NCI-H1048 (cell line): ENCODE results near the gene TGFBR2.

Experiments
- DNase-seq: peaks from one replicate; lab custom pipeline; 2025; lab: John Stamatoyannopoulos, UW

Gene TGFBR2

DNA sequence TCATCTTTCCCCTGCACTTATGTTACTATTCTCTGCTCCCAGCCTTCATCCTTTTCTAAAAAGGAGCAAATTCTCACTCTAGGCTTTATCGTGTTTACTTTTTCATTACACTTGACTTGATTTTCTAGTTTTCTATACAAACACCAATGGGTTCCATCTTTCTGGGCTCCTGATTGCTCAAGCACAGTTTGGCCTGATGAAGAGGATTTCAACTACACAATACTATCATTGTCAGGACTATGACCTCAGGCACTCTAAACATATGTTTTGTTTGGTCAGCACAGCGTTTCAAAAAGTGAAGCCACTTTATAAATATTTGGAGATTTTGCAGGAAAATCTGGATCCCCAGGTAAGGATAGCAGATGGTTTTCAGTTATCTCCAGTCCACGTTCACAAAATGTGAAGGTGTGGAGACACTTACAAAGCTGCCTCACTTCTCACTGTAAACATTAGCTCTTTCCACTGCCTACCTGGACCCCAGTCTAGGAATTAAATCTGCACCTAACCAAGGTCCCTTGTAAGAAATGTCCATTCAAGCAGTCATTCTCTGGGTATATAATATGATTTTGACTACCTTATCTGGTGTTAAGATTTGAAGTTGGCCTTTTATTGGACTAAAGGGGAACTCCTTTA lies 86.2 kb downstream of the TGFBR2 start:
- DNase-seq, result no peak

DNA sequence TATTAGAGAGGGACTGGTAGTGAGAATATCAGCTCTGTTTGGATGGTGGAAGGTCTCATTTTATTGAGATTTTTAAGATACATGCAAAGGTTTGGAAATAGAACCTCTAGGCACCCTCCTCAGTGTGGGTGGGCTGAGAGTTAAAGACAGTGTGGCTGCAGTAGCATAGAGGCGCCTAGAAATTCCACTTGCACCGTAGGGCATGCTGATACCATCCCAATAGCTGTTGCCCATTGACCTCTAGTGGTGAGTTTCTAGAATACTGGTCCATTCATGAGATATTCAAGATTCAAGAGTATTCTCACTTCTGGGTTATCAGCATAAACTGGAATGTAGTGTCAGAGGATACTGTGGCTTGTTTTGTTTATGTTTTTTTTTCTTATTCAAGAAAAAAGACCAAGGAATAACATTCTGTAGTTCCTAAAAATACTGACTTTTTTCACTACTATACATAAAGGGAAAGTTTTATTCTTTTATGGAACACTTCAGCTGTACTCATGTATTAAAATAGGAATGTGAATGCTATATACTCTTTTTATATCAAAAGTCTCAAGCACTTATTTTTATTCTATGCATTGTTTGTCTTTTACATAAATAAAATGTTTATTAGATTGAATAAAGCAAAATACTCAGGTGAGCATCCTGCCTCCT lies 87.2 kb downstream of the TGFBR2 start:
- DNase-seq, result no peak

DNA sequence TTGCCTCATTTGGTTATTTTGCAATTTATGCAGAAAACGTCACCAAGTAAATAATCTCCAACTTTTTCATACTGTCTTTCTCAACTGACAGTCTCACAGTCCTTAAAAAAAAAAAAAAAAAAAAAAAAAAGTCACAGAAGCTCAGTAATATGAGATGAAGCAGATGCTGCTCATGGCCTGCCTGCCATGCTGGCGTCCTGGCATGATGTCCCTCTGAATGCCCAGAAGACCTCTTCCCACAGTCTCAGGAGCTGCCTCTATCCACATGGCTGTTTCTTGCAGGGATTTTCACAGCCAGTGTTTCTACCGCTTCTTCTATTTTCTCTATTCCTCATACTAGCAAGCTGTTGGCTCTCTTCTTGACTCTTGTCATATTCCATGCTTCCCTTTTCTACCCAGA lies 87.7 kb downstream of the TGFBR2 start:
- no peak for DNase-seq

DNA sequence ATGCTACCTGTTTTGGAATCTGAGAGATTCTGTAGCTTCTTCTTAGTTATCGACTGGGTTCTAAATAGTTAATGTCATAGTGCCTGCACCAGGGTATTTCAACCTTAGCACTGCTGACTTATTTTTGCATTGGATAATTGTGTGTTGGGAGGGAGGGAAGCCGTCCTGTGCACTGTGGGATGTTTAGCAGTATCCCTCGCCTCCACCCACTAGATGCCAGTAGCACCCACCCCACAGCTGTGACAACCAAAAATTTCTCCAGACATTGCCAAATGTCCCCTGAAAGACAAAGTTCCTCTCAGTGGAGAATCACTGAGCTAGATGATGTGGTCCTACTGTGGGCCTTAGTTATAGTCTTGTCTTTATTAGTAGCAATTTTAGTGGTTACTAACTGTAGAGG lies 88.3 kb downstream of the TGFBR2 start:
- DNase-seq, result no peak

DNA sequence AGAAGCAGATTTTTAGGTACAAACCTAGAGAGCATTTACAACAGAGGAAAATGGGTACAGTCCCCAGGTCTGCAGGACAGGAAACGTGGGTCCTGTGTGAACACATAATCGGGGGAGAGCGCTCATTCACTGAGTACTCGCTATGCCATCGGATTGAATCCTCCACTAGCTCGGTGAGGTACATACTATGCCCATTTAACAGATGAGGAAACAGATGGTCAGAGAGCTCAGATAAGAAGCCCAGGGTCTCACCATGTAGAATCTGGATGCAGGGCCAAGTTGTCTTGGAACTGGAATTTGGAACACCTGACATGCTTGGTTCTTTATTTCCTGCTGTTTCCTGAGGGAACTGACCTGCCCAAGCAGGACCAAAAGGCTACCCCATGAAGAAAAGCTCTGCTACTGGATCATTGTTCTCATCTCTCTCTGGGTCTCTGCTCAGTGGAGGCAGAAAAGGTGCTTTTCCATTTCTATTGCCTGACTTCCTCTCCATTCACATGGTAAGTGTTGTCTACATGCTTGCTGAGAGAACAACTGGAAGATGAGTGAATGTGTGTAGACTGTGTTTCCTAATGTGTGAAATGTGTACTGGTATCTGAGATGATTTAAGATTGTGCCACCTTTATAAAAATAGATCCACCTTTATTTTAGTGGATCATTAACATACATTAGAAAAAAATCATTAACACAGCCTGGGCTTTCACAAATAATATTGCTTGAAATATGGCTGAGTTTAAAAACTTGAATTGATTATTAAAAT lies 89.1 kb downstream of the TGFBR2 start:
- no peak for DNase-seq

DNA sequence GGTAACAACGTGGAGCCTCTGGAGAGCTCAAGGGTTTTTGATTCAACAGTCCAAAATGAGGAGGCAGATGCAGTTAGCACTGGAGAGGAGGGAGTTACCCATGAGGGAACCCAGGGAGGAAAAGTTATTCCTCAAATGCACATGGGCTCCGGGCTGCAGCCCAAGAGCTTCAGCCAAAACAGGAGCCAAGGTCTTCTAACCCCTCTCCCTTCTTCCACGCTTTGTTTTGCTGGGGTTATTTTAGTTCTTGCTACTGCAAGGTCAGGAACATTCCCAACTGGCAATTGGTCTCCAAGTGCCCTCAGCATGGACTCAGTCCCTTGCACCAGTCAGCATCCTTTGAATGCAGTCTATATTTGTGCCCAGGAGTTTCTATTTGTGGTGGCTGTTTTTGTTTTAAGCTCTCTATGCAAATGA lies 90.0 kb downstream of the TGFBR2 start:
- no peak for DNase-seq

DNA sequence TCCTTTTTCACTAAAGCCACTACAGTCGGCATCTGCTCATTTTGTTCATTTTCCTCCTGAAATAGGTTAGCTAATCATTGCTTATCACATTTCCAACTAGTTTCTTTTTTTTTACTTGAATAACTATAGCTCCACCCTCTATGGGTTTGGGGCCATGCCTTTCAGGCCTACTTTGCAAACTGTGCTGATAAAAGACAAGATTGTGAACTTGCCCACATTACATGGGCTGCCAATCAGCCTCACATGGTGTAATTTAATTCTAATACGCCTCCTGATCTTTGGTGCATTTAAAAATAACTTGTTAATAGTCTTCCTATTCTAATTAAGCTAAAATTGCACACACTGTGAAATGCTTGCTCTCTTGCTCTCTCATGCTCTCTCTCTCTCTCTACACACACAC lies 90.5 kb downstream of the TGFBR2 start:
- DNase-seq, result no peak

DNA sequence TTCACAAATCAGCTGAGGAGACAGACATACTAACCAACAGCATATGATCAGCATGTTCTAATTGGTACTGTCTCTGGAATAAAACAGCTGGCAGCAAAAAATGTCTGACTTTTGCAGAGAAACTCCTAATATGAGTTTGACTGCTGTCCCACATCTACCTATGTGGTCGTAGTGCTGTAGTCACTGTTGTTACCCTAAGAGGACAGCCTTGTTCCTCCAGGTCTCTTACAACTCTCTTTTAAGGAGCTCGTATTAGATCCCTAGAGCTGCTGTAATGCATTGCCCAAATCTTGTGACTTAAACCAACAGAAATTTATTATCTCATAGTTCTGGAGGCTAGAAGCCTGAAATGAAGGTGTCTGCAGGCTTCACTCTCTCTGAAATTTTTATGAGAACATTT lies 92.1 kb downstream of the TGFBR2 start:
- DNase-seq, result no peak

DNA sequence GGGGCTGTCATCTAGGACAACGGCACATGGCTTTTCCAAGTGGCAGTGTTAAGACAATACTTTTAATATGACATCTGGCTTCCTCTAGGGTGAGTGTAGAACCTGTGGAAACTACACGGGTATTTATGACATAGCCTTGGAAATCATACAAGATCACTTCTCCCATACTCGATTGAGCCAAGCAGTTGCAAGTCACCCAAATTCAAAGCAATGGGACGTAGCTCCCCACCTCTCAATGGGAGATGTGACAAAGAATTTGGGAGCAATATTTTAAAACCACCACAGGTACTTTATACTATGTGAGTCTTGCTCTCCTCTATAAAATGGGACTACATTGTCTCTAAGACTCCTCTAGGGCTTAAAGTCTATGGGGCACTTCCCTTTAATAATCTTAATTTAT lies 93.5 kb downstream of the TGFBR2 start:
- no peak for DNase-seq

DNA sequence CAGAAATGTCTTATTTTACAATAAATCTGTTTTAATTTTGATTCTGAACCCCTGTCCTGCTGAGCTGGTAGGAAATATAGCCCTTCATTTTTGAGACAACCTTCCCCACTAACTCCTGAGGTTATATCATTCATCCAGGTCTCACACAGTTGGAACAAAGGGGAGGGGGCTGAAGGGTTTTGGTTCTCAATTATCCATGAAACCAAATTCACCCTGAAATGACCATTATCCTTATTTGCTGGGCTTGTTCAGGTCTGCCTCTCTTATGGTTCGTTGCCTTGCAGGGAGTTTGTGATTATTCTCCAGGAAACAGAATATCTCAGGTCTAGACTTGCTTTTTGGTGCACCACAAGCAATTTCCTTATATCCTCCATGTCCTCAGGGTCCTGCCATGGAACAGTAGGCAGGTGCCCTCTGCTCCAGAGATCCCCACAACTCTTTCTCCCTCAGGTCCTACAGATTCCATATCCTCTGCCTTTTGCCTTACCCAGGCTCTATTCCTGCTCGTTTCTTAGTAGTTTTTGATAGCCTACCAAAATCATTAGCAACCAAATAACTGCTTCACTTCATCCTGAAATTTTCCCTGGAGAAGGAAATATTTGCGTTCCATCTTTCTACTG lies 94.4 kb downstream of the TGFBR2 start:
- no peak for DNase-seq

DNA sequence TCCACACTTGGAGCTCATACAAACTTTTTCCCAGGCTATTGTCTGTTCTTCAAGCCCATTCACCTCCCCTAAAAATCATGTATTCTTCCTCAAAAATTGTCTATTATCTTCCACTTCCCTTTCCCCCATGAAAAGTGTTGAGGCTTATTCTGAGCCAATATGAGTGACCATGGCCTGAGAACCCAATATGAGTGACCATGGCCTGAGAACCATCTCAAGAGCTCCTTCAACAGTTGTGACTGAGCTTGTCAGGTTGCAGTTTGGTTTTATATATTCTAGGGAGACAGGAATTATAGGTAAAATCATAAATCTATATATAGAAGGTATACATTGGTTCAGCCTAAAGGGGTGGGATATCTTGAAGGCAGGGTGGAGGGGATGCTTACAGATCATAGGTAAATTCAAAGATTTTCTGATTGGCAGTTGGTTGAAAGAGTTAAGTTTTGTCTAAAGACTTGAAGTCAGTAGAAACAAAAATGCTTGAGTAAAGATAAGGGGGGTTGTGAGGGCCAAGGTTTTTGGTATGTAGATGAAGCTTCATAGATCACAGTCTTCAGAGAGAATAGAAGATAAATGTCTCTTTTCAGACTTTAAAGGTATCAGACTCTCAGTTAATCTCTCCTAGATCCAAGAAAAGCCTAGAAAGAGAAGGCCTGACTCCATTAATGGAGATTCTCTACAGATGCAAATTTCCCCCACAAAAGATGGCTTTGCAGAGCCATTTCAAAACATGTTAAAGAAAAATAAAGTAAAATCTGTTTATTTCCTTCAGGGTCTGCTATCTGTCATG lies 95.8 kb downstream of the TGFBR2 start:
- no peak for DNase-seq

DNA sequence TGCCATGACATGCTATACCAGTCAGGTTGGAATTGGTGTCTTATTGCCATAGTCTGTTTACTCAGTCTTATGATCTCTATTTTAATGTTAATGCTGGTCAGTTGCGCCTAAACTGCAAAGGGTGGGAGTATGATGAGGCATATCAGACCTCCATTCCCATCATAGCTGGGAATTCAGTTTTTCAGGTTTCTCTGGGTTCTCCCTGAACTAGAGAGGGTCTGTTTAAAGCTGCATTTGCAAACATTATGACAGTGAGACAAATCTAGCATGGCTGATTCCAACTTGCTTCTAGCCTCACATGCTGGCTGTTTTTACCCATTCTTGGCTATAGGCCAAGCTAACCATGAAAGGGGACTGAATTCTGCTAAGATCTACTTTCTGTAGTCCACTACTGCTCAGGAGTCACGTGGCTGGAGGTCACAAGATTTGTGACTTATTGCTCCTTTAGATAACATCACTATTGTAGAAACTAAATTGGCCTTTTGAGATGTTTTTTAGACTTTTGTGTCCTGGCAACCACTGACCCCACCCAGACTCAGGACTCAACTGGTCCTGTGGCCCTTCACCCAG lies 96.5 kb downstream of the TGFBR2 start:
- DNase-seq, result no peak

DNA sequence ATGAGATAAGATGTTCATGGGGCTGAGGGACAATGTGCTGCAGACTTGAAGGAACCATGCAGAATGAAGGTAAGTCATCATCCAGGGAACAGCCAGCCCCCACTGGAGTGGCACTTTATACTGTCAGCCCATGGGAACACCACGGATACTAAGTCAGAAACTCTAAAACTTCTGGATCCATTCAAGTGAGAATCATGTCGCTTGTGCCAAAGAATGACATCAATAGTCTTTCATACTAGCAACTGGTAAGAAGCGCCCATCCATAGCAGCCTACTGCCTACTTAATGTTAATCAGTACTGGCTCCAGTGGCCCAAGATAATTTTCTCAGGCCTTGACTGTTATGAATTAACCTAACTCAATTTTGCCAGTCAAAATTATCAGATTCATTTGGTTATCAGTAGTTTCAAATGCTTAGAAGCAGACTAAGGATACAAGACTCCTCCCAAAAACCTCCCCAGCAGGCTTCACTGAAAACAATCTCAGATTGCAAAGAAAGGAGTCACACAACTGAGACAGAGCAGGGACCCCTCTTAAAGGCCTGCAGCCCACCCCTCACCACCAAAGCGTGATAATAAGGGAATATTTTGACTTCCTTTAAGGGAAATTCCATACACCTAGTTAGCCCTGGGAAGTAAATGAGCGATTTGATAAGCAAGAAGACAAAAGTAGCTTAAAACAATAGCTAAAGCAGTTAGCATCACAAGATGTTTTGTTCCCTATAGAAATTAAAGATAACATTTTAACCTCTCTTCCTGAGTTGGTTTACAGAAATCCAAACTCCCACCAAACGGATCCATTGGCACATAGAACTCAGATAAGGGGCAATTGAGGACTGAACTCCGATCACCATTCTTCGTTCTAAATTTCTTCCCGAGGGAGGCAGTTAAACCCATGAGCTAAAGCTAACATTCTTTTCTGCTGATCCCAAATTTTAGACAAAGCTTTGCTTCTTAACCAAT lies 98.8 kb downstream of the TGFBR2 start:
- no peak for DNase-seq

DNA sequence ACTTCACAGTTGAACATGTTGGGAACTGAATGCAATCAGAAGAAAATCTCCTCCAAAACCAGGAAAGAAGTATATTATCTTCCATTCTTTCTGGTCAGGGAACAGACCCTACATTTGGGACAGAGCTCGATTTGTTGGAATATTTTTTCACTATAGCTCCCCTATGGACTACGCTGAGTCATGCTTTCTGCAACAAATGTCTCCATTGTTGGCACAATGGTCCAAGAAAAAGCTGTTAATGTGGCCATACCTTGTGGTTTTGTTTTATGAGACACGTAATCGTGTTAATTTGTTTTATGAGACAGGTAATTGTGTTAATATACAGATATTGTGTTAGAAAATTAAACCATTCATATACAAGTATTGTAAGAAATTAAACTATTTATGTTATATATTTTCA lies 101.4 kb downstream of the TGFBR2 start:
- DNase-seq, result no peak

DNA sequence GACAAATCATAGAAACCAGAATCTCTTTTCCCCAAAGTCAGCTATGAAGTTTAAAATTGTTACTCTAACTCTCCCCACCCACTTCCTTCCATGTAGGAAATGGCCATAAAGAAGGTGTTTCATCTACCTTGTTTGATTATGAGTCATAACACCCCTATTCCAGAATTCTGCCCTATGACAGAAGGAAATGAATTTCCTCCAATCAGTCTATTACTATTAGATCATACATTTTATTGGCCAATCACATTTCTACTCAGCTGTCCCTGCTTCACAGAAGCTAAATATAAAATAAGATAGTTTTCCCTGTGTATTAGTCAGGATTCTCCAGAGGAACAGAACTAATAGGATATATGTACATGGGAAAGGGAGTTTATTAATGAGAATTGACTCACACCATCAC lies 102.1 kb downstream of the TGFBR2 start:
- no peak for DNase-seq

DNA sequence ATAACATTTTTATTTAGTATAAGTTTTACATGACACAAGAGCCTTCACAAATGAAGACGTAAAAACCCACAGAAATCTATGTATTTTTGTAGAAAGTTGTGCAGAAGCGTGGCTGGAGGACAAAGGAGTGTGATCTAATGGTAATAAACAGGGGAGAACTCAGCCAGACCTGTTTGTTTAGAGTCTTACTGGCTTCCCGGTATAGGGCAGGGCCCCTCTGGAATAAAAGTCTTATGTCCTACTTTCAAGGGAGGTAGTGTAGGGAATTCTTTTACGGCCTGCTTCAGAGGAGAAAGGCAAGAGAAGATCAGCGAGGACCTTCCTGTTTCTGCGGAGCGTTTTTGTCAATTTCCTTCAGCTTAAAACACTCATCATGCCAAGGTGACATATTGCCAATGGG lies 103.6 kb downstream of the TGFBR2 start:
- DNase-seq, result no peak

DNA sequence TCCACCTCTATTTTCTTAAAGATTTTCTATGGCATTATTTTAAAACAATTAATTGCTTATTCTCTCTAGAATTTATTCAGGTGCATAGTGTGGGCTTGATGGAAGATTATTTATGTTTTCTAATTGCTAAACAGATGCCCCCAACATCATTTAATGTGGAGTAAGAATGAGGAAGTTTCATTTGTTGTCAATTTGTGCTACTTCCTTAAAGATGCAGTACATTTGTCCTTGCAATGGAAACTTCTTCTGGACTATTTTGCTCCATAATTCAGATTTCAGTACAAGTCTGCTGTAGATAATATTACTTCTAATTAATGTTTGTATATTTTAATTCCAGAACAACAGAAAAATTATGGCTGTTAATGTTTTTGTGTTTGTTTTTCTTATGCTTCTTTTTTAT lies 104.8 kb downstream of the TGFBR2 start:
- DNase-seq, result no peak

DNA sequence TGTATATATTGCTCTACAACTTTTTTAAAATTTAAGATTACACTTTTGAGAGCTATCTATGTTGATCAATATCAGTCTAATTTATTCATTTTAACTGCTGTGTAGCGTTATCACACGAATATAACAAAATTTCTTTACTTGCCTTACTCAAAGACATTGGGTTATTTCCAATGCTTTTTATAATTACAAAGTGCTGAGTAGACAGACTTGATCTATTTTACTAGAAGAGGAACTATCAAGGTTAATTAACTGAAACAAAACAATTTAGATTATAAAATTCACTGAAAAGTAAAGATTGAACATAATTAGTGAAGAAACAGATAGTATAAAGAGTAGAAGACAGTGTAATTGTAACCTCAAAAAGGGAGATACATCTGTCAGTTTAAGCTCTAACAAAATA lies 105.5 kb downstream of the TGFBR2 start:
- DNase-seq, result no peak

DNA sequence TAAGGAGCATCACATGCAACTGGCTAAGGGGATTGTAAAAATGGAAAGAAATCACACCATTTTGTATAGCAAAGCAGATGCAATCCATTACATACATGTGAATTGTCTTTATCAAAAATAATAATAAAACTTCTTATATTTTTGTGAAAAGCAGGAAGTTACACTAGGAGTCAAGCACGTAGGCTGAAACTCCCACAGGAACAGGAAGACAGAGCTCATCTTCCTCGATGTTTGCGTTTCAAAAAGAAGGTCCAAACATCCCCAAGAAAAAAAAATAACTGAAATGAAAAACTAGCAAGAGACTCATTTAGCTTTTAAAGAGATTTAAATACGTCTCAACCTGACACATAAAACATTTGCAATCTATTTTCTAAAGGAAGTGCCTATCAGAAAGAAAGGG lies 106.6 kb downstream of the TGFBR2 start:
- no peak for DNase-seq

DNA sequence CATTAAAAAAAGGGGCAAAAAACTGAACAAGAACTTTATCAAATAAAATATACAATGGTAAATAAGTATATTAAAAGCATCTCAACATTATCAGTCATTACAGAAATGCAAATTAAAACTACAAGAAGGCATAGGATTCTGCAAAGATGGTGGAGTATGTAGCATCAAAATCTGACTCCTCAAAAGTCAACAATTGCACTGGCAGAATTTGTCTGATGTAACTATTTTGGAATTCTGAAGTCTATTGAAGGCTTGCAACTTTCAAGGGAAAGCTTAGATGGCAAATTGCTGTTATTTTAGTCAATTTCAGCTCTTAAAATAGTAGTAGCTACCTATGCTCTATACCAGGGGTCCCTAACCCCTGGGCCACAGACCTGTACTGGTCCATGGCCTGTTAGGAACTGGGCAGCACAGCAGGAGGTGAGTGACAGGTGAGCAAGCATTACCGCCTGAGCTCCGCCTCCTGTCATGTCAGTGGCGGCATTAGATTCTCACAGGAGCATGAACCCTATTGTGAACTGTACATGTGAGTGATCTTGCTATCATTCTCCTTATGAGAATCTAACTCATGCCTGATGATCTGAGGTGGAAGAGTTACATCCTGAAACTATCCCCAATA lies 107.6 kb downstream of the TGFBR2 start:
- DNase-seq, result no peak
